ENCODE results near the gene UGT3A1.

Gene UGT3A1

DNA sequence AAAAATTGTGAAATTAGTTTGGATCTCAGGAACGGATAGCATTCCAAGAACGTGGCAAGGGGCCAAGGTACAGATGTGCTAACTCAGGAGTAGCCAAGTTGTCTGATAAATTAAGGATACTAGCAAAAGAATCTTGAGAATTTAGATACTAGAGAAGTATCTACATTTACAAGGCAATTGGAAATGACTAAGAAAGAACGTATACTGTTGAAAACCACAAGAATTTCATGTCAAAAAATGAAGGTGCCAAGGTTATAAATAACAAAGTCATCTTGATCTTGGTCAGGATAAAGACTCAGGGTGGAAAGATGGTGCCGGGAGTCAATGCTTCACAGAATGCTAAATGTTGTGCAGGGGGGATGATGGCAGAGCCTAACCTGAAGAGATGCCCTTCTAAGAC, 72.0 kb downstream of the UGT3A1 start:
- no peak for FAIRE-seq

DNA sequence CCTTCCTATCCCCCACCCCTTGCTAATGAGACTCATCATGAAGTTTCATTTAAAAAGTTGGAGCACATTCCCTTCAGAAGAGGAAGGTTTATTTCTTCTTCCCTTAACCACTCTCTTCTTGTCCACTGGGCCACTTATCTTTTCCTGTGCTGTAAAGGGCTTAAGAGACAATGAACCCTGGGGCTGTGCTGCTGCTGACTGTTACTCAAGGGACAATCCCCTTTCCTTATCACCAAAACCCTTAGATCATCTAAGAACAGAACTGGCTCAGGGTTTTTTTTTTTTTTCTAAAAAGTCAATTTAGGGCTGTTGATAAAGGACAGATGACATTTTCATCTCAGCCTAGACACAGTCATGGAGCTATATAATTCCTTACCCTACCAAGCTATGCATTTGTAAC, 82.4 kb downstream of the UGT3A1 start:
- FAIRE-seq, result no peak

More for the DNA sequence above, 72.0 kb downstream of the UGT3A1 start:
- peak; percentile 75 for DNase-seq (ENCODE audit: low spot score)

DNA sequence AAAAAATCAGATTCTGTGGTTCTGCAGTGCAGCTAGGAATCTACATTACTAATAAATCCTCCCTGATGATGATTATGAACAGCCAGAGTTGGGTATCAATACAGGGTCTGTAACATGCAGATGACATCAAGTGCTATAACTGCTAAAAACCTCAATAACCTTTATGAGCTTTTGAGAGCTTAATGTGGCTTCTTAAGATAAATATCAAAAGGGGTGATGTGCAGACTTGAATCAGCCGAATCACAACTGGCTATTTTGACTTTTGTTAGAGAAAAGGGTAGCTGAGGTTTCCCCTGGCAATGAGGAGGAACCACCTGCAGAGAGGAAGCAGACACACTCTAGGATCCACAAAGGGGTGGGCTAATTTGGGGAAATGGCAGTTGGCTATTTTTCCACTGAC, 83.0 kb downstream of the UGT3A1 start:
- DNase-seq (ENCODE audit: low spot score) (no peak), FAIRE-seq (no peak)

More for the DNA sequence above, 82.4 kb downstream of the UGT3A1 start:
- DNase-seq (ENCODE audit: low spot score), result no peak

DNA sequence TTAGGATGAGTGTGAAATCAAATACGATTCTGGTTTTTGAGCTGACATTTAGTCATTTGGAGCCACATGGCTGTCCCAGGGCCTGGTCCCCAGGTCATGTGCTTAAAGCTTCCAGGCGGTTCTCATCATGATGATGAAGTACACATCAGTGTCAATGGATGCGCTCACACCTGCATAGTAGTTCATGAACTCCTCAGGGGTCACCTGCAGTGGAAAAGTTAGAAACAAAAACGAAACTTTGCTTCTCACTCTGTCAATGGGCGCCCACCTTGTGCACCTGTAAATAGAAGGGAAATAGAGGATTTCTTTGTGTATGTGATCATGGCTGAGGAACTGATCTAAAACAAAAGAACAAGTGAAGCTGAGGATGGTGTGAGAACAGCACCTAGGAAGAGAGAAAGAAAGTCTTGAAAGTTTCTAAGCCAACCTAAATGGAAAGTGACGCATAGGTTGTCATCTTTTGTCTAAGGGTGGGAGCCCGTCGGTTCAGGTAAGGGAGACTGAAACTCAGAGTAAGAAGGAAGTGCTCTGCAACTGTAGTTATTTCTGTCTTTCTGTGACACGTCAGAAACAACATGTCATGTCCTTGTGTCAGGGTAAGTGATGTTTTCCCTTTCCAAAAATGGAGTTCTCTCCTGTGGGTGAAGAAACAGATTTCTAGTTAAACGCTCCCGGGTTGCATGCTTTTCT, 86.6 kb downstream of the UGT3A1 start:
- FAIRE-seq (no peak), DNase-seq (ENCODE audit: low spot score) (no peak)

DNA sequence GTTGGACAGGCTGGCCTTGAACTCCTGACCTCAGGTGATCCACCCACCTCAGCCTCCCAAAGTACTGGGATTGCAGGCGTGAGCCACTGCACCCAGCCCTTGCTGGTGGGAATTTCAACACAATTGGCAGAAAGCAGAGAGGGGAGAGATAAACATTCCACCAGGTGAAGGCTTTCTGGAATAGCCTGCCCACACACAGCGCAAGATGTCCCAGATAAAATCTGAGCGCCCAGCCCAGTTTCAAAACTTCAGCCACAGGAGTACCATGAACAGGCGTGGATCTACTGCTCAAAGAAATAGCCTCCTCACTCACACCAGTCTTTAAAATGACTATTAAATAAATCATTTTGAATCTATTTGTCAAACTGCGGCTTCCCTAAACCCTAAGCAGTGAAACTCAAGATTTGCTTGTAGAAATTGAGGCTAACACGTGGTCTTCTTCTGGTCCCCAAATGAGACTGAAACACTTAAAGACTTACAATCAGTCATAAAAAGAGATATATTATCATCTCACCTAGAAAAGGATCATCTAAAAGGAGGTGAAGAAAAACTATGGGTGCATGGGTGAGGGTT, 87.5 kb downstream of the UGT3A1 start:
- DNase-seq (ENCODE audit: low spot score), result no peak
- FAIRE-seq, result no peak

DNA sequence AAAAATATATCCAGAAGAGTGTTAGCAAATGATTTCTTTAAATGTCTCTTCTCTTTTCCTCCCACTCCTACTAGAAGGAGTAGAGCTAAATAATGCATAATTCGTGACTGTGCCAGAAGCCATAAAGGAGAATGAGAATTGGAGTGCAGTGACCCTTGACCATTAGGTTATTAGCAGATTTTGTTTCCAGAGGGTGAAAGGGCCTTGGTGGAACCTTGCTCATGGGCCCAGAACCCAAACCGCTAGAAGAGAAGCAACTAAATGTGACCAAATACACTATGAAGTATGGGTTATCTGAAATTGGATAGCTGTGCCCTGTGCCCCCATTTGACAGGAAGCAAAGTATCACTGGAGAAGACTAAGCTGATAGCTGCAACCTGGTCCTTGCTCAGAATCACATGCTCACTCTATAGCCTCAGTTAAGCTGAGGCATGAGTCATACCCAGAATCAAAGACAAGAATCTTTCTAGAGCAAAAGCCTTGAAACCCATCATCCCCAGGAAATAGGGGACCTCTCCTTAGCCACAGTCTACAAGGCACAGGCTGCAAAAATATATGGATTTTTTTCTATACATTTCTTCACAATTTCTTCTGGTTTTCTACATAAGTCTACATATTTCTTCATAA, 89.0 kb downstream of the UGT3A1 start:
- peak; percentile 24 for DNase-seq (ENCODE audit: low spot score)
- FAIRE-seq, result no peak

Measured in urothelium cell line (cell line).